ENCODE results near the gene NLRC3.
A peak's percentile ranks its signal among the peaks of the same experiment; 100 is the strongest.
"Not testable (repeated sequence)": the region's sequence is repeated elsewhere in the genome, so short reads cannot be mapped to it uniquely, and the experiment has no call there.

NLRC3 gene

GRCh38 chr16:3577302-3577752, at the start of gene NLRC3:
TSS of gene NLRC3 (minus strand) at chr16:3577403. CDS start at chr16:3565036, 12,367 bp downstream.
- DNase-seq (ENCODE audit: low read depth in 2 of 2), result no peak

GRCh38 chr16:3625911-3626732, 48.9 kb upstream of the NLRC3 start:
- DNase-seq (ENCODE audit: low read depth in 2 of 2), result no peak

GRCh38 chr16:3625331-3625730, 48.1 kb upstream of the NLRC3 start:
- no peak for DNase-seq (ENCODE audit: low read depth in 2 of 2)

GRCh38 chr16:3623642-3624041, 46.4 kb upstream of the NLRC3 start:
- no peak for DNase-seq (ENCODE audit: low read depth in 2 of 2)

- DNase-seq (ENCODE audit: low read depth in 2 of 2), result no peak
Observed at GRCh38 chr16:3618769-3619141, 41.6 kb upstream of the NLRC3 start.

- no peak for DNase-seq (ENCODE audit: low read depth in 2 of 2)
Observed at GRCh38 chr16:3612510-3613466, 35.6 kb upstream of the NLRC3 start.

- peak; percentile 83 to 89 for DNase-seq (ENCODE audit: low read depth in 2 of 2)
Observed at GRCh38 chr16:3611146-3611975, 34.2 kb upstream of the NLRC3 start, which contains the start of gene SLX4. TSS of gene SLX4 (minus strand) at chr16:3611606. CDS start at chr16:3608964, 2,642 bp downstream.

- no peak for DNase-seq (ENCODE audit: low read depth in 2 of 2)
Observed at GRCh38 chr16:3610698-3611145, 33.5 kb upstream of the NLRC3 start.

- DNase-seq (ENCODE audit: low read depth in 2 of 2), result no peak
Observed at GRCh38 chr16:3609895-3610697, 32.9 kb upstream of the NLRC3 start.

GRCh38 chr16:3608976-3609375, 31.8 kb upstream of the NLRC3 start:
- DNase-seq (ENCODE audit: low read depth in 2 of 2), result not testable (repeated sequence)

- DNase-seq (ENCODE audit: low read depth in 2 of 2), result no peak
Observed at GRCh38 chr16:3608069-3608468, 30.9 kb upstream of the NLRC3 start.

- no peak for DNase-seq (ENCODE audit: low read depth in 2 of 2)
Observed at GRCh38 chr16:3607634-3608033, 30.4 kb upstream of the NLRC3 start.

- no peak for DNase-seq (ENCODE audit: low read depth in 2 of 2)
Observed at GRCh38 chr16:3607161-3607560, 30.0 kb upstream of the NLRC3 start.

GRCh38 chr16:3606441-3606840, 29.2 kb upstream of the NLRC3 start:
- no peak for DNase-seq (ENCODE audit: low read depth in 2 of 2)

GRCh38 chr16:3602320-3602653, 25.1 kb upstream of the NLRC3 start:
- no peak for DNase-seq (ENCODE audit: low read depth in 2 of 2)

- DNase-seq (ENCODE audit: low read depth in 2 of 2), result no peak
Observed at GRCh38 chr16:3601614-3602319, 24.6 kb upstream of the NLRC3 start.

- no peak for DNase-seq (ENCODE audit: low read depth in 2 of 2)
Observed at GRCh38 chr16:3599922-3600321, 22.7 kb upstream of the NLRC3 start.

GRCh38 chr16:3599121-3599520, 21.9 kb upstream of the NLRC3 start:
- no peak for DNase-seq (ENCODE audit: low read depth in 2 of 2)

- DNase-seq (ENCODE audit: low read depth in 2 of 2), result no peak
Observed at GRCh38 chr16:3598236-3598635, 21.0 kb upstream of the NLRC3 start.

- no peak for DNase-seq (ENCODE audit: low read depth in 2 of 2)
Observed at GRCh38 chr16:3597676-3598075, 20.5 kb upstream of the NLRC3 start.
